ENCODE data around the gene TBC1D8. TPM values are rescaled to one million over a fixed set of nuclear protein-coding genes. Genes with fewer than 3 reads are reported as not detected.

Gene TBC1D8
- total RNA-seq, 1 experiment from 2014 or later = 4.1 TPM

DNA sequence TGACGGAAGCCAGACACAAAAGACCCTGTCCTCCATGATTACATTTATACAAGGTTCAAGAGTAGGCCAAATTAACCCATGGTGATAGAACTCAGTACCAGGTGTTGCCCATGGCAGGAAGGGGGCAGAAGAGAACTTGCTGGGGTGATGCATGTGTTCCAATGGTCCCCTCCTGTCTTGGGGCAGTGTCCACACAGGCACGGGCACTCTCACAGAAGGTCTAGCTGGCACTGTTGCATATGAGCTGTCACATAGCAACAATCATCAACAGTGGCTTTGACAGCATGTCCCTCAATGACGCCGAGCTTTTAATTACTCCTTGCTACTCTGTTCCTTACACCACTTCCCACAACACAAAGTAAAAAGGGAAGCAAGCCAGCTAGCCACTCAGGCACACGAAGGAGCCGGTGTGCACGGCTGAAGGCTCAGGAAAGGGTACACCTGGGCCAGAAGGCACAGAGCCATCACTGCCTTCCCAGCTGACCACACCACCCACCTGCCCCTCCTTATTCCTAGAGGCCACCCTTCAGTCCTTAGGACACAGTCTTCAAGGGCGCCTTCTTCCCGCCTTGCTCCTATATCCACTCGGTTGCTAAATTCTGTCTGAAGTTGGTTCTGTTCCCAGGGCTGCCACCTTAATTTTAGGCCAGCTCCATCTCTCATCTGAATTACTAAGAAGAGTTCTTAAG, 120.2 kb downstream of the TBC1D8 start:
- no peak for DNase-seq (ENCODE audit: low read depth)

DNA sequence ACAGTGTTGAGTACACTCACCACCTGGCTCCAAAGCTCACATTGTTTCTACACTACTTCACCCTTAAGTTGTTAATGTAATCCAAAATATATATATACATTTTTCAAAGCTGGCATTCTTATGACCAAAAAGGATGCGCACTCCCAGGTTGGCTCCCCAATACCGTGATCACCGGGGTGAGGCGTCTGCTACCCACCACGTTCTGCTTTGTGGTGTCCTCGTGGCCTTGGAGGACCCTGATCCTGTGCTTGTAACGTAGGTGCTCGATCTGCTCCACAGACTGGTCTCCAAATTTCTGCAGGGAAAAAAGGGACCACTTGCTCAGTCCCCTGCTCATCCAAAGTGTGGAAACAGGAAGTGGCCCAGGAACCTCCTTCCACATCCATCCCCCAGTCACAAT, 123.3 kb downstream of the TBC1D8 start:
- DNase-seq (ENCODE audit: low read depth) = no peak

- DNase-seq (ENCODE audit: low read depth) = no peak
Observed at GRCh38 chr2:101026923-101027469, 124.2 kb downstream of the TBC1D8 start.

- no peak for DNase-seq (ENCODE audit: low read depth)
Observed at GRCh38 chr2:101026253-101026701, 124.9 kb downstream of the TBC1D8 start.

DNA sequence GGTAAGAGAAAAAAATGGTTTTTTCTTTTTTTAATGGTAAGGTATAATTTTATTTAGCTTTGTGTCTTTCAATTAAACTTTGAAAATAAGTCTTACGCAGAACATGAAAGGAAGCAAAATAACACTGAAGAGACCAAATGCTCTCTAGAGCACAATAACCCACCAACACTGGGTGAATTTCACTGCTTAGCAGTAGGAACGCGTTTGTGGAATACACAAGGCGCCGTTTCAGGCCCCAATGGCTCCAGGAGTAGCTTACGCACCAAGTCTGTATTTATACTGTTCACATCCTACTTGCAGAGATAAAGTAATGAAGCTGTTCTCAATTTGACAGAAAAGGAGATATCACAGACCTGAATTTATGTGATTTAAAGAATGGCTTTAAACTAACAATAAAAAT, 125.6 kb downstream of the TBC1D8 start:
- no peak for DNase-seq (ENCODE audit: low read depth)

GRCh38 chr2:101023327-101024107, 127.7 kb downstream of the TBC1D8 start:
- DNase-seq (ENCODE audit: low read depth) = no peak

- no peak for DNase-seq (ENCODE audit: low read depth)
Observed at GRCh38 chr2:101022221-101022620, 129.0 kb downstream of the TBC1D8 start.

DNA sequence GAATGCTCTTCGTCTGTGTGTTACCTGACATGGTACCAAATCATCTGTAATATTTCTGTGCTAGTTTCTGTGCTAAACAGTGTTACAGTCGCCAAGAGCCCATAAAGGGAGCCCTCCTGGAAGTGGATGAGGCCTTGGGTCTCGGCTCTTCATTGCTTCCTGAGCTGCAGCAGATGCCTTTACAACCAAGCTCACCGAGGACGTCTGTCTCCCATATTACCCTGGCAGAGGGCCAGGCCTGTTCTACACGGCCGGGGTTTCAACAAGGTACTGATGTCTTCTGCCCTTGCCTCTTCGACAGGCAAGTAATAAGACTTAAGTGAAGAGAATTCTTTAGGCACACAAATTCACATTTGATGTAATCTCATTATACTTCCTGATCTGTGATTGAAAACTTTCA, 132.2 kb downstream of the TBC1D8 start:
- no peak for DNase-seq (ENCODE audit: low read depth)

- DNase-seq (ENCODE audit: low read depth) = no peak
Observed at GRCh38 chr2:101017371-101017770, 133.8 kb downstream of the TBC1D8 start.

DNA sequence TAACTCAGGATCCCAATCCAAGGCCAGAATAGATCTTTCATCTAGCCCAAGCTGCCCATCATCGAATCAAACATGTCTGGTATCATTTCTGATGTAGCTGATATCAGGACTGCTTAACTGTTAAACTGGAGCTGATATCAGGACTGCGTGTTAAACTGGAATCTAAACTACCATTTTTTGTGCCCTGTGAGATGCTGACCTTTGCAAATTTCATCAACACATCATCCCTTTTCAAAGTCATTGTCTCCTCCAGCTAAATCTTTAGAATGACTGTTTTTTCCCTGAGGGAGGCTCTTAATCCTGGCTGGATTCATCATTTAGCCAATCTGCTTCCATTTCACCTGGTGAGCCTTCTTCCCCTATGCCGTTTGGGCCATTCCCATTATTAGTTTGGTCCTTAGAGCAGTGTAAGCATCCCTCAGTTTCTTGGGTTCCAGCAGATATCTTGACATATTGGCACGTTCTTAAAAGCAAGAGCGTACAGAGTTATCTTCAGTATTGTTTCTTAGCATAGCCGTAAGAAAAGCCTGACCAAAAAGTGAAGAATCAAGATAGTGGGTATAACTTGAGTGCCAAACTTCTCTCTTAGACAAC, 136.8 kb downstream of the TBC1D8 start:
- DNase-seq (ENCODE audit: low read depth) = no peak

GRCh38 chr2:101012706-101013181, 138.4 kb downstream of the TBC1D8 start:
- DNase-seq (ENCODE audit: low read depth) = no peak

DNA sequence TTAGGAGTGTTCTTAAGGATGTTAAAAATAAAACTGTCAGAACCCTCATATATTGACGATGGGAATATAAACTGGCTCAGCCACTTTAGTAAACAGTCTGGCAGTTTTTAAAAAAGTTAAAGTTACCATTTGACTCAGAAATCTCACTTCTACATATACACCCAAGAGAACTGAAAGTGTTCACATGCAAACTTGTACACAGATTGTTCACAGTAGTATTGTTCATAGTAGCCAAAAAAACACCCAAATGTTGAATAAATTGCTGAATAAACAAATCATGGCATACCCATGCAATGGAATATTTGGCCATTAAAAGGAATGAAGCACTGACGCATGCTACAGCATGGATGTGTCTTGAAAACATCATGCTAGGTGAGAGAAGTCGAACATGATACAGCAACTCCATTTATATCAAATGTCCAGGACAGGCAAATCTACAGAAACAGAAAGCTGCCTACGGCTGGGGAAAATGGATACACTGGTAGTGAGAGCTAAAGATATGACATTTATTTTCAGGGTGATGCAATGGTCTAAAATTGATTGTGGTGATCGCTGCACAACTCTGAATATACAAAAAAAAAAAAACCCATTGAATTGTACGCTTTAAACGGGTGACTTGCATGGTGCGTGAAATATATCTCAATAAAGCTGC, 139.0 kb downstream of the TBC1D8 start:
- no peak for DNase-seq (ENCODE audit: low read depth)

- no peak for DNase-seq (ENCODE audit: low read depth)
Observed at GRCh38 chr2:101011152-101011551, 140.0 kb downstream of the TBC1D8 start.

GRCh38 chr2:101007415-101008345, 143.5 kb downstream of the TBC1D8 start:
- DNase-seq (ENCODE audit: low read depth) = no peak

DNA sequence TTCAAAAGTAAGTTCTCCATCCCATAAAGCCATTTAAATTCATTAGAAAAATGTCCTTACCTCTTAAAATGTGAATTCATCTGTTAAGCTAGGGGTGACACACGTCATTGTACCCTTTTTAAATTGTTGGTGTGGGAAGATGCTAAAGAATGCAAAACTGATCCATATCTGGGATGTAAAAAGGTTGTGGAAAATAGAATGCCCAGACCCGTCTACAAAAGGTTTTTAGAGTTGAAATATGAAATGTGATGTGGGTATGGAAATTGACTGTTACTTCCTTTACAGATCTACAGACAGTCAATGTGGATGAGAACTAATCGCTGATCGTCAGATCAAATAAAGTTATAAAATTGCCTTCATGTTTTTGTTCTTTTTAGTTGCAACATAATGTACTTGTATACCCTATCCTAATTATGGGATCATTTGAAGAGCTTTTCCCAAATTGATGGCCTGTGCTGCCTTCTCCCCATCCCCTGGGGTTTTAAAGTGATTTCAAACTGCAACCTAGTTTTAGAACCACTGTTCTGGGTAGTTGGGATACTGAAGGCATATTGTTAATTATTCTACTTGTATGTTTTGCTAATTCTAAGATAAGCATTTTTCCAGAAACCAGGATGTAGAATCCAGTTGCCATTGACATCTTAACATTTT, 145.0 kb downstream of the TBC1D8 start:
- no peak for DNase-seq (ENCODE audit: low read depth)

DNA sequence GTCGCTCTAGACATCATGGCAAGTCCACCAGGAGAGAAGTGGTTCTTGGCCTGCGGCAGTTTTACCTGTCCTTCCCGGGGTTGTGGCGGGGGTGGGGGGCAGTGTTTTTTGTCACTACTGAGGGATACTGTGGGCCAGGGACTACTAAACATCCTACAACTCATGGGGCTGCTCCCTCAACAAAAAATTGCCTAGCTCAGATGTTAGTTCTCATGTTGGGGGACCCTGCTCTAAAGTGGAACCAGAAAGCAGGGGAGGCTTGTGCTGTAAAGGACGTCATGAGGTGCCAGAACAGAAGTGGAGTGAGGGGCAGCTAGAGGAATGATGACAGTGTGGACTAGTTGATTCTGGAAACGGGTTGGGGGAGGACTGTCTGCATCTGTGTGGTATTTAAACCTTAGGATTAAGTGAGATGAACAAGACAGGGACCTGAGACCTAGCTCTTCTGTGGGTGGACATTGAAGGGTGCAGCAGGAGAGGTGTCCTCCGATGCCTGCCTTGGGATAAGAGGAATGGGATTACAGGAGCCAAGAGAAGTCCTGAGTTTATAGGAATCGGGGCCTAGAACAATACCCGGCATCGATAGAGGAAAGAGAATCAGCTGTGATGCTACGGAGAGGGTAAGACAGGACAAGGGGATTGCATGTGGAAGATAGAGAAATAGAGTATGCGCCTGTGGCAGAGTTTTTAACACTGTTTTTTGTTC, 146.4 kb downstream of the TBC1D8 start:
- no peak for DNase-seq (ENCODE audit: low read depth)

DNA sequence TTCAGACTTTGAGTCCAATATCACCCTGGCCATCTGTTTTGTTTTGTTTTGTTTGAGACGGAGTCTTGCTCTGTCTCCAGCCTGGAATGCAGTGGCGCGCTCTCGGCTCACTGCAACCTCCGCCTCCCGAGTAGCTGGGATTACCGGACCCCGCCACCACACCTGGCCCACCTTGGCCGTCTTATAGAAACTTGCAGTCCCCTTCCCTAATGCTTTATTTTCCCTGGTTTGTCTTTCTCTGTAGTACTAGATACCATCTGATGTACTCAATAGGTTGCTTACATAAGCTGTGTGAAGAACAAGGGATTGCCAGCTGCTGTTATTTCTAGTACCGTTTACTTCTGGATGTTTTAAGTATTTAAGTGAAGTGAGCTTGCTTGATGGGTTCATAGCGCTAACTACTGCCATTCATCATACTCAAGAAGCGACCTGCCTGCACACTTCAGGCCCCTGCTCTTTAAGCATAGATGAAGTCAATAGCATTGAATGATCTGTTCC, 147.9 kb downstream of the TBC1D8 start:
- no peak for DNase-seq (ENCODE audit: low read depth)

DNA sequence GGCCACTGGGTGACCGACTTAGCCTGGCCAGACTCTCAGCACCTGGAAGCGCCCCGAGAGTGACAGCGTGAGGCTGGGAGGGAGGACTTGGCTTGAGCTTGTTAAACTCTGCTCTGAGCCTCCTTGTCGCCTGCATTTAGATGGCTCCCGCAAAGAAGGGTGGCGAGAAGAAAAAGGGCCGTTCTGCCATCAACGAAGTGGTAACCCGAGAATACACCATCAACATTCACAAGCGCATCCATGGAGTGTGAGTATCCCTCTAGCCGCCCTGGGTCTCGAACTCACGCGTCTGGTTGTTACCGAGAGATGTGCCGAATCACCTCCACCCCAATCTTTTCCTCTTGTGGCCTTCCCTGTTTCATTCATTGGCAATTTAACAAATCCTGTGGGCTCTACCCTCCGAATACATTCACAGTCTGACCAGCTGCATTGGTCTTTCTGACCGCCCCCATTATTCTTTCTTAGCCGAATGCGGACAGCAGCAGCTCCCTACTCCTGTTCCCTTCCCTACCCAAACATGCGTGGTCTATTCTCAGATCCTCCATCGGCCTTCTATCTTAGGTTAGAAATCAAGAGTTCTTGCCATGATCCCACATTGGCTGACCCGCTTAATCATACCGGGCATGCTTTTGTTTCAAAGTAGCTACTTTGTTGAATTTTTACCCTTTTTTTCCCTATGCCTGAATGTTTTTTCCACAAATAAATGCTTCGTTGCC, 148.5 kb downstream of the TBC1D8 start:
- DNase-seq (ENCODE audit: low read depth) = no peak

All from HT1080 (cell line).